WTC11 (cell line): ENCODE results near the gene SPATA46. TPM values are rescaled to one million over a fixed set of nuclear protein-coding genes. Genes with fewer than 3 reads are reported as not detected.

Experiments used
- ATAC-seq: fragments of 200-7000 bp; cut with Tn5 transposase; 2 replicates; pipeline ENCODE4 v1.10.0; 2021; ENCODE audit warnings: mild to moderate bottlenecking, moderate library complexity
- CTCF ChIA-PET: fragments of 300-600 bp; sonication (Branson Sonifier 250); formaldehyde crosslinking; loops from one replicate; lab custom pipeline; 2021; ENCODE audit warnings: antibody characterized with exemption; lab: Charles Lee
- POLR2A ChIA-PET: fragments of 350-600 bp; sonication (Branson Sonifier 250); formaldehyde crosslinking; loops from one replicate; lab custom pipeline; 2021; ENCODE audit warnings: antibody characterized with exemption; lab: Charles Lee
- DNase-seq: peaks from one replicate; pipeline ENCODE4 v3.0.0; 2021; ENCODE audit warnings: low spot score
- H3K27ac Mint-ChIP-seq: 2 replicates; pipeline ENCODE4 v1.8.0; 2021; ENCODE audit warnings: mixed read lengths
- H3K27me3 Mint-ChIP-seq: 2 replicates; pipeline ENCODE4 v1.8.0; 2021; ENCODE audit warnings: low read depth, mild to moderate bottlenecking, moderate library complexity, mixed read lengths
- H3K36me3 Mint-ChIP-seq: 2 replicates; pipeline ENCODE4 v1.8.0; 2021; ENCODE audit warnings: mixed read lengths
- H3K4me1 Mint-ChIP-seq: 2 replicates; pipeline ENCODE4 v1.8.0; 2022; ENCODE audit warnings: mixed read lengths
- H3K4me3 Mint-ChIP-seq: 2 replicates; pipeline ENCODE4 v1.8.0; 2021; ENCODE audit warnings: mild to moderate bottlenecking, moderate library complexity, mixed read lengths
- H3K9me3 Mint-ChIP-seq: 2 replicates; pipeline ENCODE4 v1.8.0; 2021; ENCODE audit warnings: mixed read lengths
- CREB1 ChIP-seq: sonication (generic); formaldehyde crosslinking; IDR thresholded peaks from 2 replicates; pipeline ENCODE4 v1.8.0; 2023; ENCODE audit warnings: mild to moderate bottlenecking, missing genetic modification reagents
- EMX1 ChIP-seq: fragments of 250-450 bp; sonication (Bioruptor Pico); IDR thresholded peaks from 2 replicates; pipeline ENCODE4 v1.8.0; 2021; ENCODE audit warnings: mild to moderate bottlenecking
- ESRRA ChIP-seq: sonication (generic); formaldehyde crosslinking; IDR thresholded peaks from 2 replicates; pipeline ENCODE4 v1.8.1; 2022; ENCODE audit warnings: mild to moderate bottlenecking, missing genetic modification reagents, borderline replicate concordance
- ETV6 ChIP-seq: sonication (generic); formaldehyde crosslinking; IDR thresholded peaks from 2 replicates; pipeline ENCODE4 v1.8.1; 2022; ENCODE audit warnings: mild to moderate bottlenecking, missing genetic modification reagents
- GABPB1 ChIP-seq: sonication (generic); formaldehyde crosslinking; IDR thresholded peaks from 2 replicates; pipeline ENCODE4 v1.8.1; 2023; ENCODE audit warnings: mild to moderate bottlenecking, missing genetic modification reagents
- IRF2 ChIP-seq: sonication (generic); formaldehyde crosslinking; IDR thresholded peaks from 2 replicates; pipeline ENCODE4 v1.8.0; 2022; ENCODE audit warnings: low read depth, missing genetic modification reagents, borderline replicate concordance
- KAT7 ChIP-seq: sonication (generic); formaldehyde crosslinking; IDR thresholded peaks from 2 replicates; pipeline ENCODE4 v1.8.1; 2023; ENCODE audit warnings: missing genetic modification reagents, mild to moderate bottlenecking, borderline replicate concordance
- MXD4 ChIP-seq: fragments of 250-450 bp; sonication (Bioruptor Pico); IDR thresholded peaks from 2 replicates; pipeline ENCODE4 v1.8.0; 2021; ENCODE audit warnings: mild to moderate bottlenecking, moderate library complexity, borderline replicate concordance
- NR3C1 ChIP-seq: sonication (generic); formaldehyde crosslinking; conservative IDR thresholded peaks from 2 replicates; pipeline ENCODE4 v1.8.1; 2023; ENCODE audit warnings: low read depth, mild to moderate bottlenecking, missing genetic modification reagents
- OVOL2 ChIP-seq: fragments of 250-450 bp; sonication (Bioruptor Pico); IDR thresholded peaks from 2 replicates; pipeline ENCODE4 v1.9.0; 2021; ENCODE audit warnings: mild to moderate bottlenecking, borderline replicate concordance
- PRRX2 ChIP-seq: fragments of 250-450 bp; sonication (Bioruptor Pico); IDR thresholded peaks from 2 replicates; pipeline ENCODE4 v1.8.0; 2021; ENCODE audit warnings: mild to moderate bottlenecking
- RORB ChIP-seq: fragments of 250-450 bp; sonication (Bioruptor Pico); IDR thresholded peaks from 2 replicates; pipeline ENCODE4 v1.9.0; 2021; ENCODE audit warnings: mild to moderate bottlenecking
- SMAD3 ChIP-seq: sonication (generic); formaldehyde crosslinking; IDR thresholded peaks from 2 replicates; pipeline ENCODE4 v1.8.0; 2022; ENCODE audit warnings: missing genetic modification reagents, mild to moderate bottlenecking, borderline replicate concordance
- SP1 ChIP-seq: sonication (generic); formaldehyde crosslinking; conservative IDR thresholded peaks from 2 replicates; pipeline ENCODE4 v1.8.1; 2022; ENCODE audit warnings: missing genetic modification reagents
- TCF7 ChIP-seq: sonication (generic); formaldehyde crosslinking; IDR thresholded peaks from 2 replicates; pipeline ENCODE4 v1.8.0; 2022; ENCODE audit warnings: mild to moderate bottlenecking, low read depth, missing genetic modification reagents, moderate library complexity
- TEAD1 ChIP-seq: sonication (generic); formaldehyde crosslinking; IDR thresholded peaks from 2 replicates; pipeline ENCODE4 v1.8.0; 2022; ENCODE audit warnings: mild to moderate bottlenecking, missing genetic modification reagents
- ZNF121 ChIP-seq: sonication (generic); formaldehyde crosslinking; IDR thresholded peaks from 2 replicates; pipeline ENCODE4 v1.8.0; 2023; ENCODE audit warnings: missing genetic modification reagents
- ZNF396 ChIP-seq: fragments of 250-450 bp; sonication (Bioruptor Pico); IDR thresholded peaks from 2 replicates; pipeline ENCODE4 v1.8.0; 2021; ENCODE audit warnings: mild to moderate bottlenecking, moderate library complexity, borderline replicate concordance
- total RNA-seq: library from RNA; stranded (reverse); gene quantifications from 3 replicates; pipeline ENCODE4 v1.2.3, GENCODE V29; 2021
- TF ChIP-seq, protein P1 (sequence below): sonication (generic); formaldehyde crosslinking; IDR thresholded peaks from 2 replicates; pipeline ENCODE4 v1.8.0; 2023; ENCODE audit warnings: missing genetic modification reagents, mild to moderate bottlenecking, borderline replicate concordance
- TF ChIP-seq, protein P2 (sequence below): sonication (generic); formaldehyde crosslinking; conservative IDR thresholded peaks from 2 replicates; pipeline ENCODE4 v1.8.1; 2022; ENCODE audit warnings: mild to moderate bottlenecking, missing genetic modification reagents
- TF ChIP-seq, protein P3 (sequence below): sonication (generic); formaldehyde crosslinking; IDR thresholded peaks from 2 replicates; pipeline ENCODE4 v1.8.1; 2022; ENCODE audit warnings: missing genetic modification reagents, borderline replicate concordance
- TF ChIP-seq, protein P4 (sequence below): sonication (generic); formaldehyde crosslinking; IDR thresholded peaks from 2 replicates; pipeline ENCODE4 v1.8.1; 2022; ENCODE audit warnings: mild to moderate bottlenecking, missing genetic modification reagents, moderate library complexity, borderline replicate concordance

The SPATA46 gene
- total RNA-seq, 1 experiment from 2014 or later, result not detected

DNA sequence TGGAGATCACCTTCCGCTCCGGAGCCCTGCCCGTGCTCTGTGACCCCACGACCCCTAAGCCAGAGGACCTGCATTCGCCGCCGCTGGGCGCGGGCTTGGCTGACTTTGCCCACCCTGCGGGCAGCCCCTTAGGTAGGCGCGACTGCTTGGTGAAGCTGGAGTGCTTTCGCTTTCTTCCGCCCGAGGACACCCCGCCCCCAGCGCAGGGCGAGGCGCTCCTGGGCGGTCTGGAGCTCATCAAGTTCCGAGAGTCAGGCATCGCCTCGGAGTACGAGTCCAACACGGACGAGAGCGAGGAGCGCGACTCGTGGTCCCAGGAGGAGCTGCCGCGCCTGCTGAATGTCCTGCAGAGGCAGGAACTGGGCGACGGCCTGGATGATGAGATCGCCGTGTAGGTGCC lies 9.6 kb downstream of the SPATA46 start (continued):
- TF ChIP-seq, protein P1, sequence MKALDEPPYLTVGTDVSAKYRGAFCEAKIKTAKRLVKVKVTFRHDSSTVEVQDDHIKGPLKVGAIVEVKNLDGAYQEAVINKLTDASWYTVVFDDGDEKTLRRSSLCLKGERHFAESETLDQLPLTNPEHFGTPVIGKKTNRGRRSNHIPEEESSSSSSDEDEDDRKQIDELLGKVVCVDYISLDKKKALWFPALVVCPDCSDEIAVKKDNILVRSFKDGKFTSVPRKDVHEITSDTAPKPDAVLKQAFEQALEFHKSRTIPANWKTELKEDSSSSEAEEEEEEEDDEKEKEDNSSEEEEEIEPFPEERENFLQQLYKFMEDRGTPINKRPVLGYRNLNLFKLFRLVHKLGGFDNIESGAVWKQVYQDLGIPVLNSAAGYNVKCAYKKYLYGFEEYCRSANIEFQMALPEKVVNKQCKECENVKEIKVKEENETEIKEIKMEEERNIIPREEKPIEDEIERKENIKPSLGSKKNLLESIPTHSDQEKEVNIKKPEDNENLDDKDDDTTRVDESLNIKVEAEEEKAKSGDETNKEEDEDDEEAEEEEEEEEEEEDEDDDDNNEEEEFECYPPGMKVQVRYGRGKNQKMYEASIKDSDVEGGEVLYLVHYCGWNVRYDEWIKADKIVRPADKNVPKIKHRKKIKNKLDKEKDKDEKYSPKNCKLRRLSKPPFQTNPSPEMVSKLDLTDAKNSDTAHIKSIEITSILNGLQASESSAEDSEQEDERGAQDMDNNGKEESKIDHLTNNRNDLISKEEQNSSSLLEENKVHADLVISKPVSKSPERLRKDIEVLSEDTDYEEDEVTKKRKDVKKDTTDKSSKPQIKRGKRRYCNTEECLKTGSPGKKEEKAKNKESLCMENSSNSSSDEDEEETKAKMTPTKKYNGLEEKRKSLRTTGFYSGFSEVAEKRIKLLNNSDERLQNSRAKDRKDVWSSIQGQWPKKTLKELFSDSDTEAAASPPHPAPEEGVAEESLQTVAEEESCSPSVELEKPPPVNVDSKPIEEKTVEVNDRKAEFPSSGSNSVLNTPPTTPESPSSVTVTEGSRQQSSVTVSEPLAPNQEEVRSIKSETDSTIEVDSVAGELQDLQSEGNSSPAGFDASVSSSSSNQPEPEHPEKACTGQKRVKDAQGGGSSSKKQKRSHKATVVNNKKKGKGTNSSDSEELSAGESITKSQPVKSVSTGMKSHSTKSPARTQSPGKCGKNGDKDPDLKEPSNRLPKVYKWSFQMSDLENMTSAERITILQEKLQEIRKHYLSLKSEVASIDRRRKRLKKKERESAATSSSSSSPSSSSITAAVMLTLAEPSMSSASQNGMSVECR (CRISPR knock-in tag), result no peak
- no peak for TF ChIP-seq SMAD3
- TF ChIP-seq, protein P2, sequence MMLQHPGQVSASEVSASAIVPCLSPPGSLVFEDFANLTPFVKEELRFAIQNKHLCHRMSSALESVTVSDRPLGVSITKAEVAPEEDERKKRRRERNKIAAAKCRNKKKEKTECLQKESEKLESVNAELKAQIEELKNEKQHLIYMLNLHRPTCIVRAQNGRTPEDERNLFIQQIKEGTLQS (CRISPR knock-in tag), result no peak
- no peak for TF ChIP-seq ZNF121 (CRISPR knock-in tag)
- no peak for TF ChIP-seq EMX1
- TF ChIP-seq OVOL2 (CRISPR knock-in tag), result no peak
- no peak for TF ChIP-seq ESRRA (CRISPR knock-in tag)
- no peak for TF ChIP-seq CREB1 (CRISPR knock-in tag)

DNA sequence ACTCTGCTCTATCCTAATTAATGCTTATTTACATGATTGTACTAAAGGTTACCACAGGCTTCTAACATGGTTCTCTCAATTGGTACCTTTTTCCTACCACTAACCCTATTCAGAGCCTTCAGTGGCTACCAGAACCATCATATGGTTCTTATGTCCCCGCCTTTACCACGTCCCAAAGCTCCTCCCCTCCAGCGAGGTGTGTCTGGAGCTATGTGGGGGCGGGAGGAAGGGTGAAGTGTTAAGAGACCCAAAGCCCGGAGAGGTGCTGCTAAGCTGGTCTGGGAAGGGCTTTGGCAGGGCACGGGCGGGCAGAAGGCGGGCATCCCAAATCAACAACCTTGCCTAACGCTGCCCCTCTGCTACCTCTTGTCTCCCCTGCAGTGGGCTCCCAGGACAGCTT lies 10.0 kb downstream of the SPATA46 start:
- peak; percentile 62 for ATAC-seq
- no peaks in the 10 kb centered on the region for H3K4me1 Mint-ChIP-seq
- ChIA-PET POLR2A (no interaction called here), CTCF (interaction anchor here (0.8 to 4.1 kb wide), 4 partner anchors 9 to 310 kb away, joined by 3 to 27 read pairs (median 4); no protein-coding TSS in a partner anchor)
- no peak overlapping the region for H3K4me3 Mint-ChIP-seq
- TF ChIP-seq GABPB1, result no peak
- TF ChIP-seq IRF2 (CRISPR knock-in tag), result no peak
- TF ChIP-seq, protein P3, sequence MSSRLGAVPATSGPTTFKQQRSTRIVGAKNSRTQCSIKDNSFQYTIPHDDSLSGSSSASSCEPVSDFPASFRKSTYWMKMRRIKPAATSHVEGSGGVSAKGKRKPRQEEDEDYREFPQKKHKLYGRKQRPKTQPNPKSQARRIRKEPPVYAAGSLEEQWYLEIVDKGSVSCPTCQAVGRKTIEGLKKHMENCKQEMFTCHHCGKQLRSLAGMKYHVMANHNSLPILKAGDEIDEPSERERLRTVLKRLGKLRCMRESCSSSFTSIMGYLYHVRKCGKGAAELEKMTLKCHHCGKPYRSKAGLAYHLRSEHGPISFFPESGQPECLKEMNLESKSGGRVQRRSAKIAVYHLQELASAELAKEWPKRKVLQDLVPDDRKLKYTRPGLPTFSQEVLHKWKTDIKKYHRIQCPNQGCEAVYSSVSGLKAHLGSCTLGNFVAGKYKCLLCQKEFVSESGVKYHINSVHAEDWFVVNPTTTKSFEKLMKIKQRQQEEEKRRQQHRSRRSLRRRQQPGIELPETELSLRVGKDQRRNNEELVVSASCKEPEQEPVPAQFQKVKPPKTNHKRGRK, result no peak
- no peak for TF ChIP-seq MXD4 (CRISPR knock-in tag)
- no peak for TF ChIP-seq SP1 (CRISPR knock-in tag)
- no peak for TF ChIP-seq EMX1
- no peak for TF ChIP-seq TEAD1 (CRISPR knock-in tag)
- no peak for TF ChIP-seq PRRX2 (CRISPR knock-in tag)
- TF ChIP-seq KAT7 (CRISPR knock-in tag), result no peak
- no peak for TF ChIP-seq SMAD3
- TF ChIP-seq ZNF396 (CRISPR knock-in tag), result no peak
- no peak for TF ChIP-seq TCF7 (CRISPR knock-in tag)
- TF ChIP-seq ETV6 (CRISPR knock-in tag), result no peak
- TF ChIP-seq RORB (CRISPR knock-in tag), result no peak
- TF ChIP-seq, protein P4, sequence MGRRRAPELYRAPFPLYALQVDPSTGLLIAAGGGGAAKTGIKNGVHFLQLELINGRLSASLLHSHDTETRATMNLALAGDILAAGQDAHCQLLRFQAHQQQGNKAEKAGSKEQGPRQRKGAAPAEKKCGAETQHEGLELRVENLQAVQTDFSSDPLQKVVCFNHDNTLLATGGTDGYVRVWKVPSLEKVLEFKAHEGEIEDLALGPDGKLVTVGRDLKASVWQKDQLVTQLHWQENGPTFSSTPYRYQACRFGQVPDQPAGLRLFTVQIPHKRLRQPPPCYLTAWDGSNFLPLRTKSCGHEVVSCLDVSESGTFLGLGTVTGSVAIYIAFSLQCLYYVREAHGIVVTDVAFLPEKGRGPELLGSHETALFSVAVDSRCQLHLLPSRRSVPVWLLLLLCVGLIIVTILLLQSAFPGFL, result no peak
- TF ChIP-seq NR3C1 (CRISPR knock-in tag), result no peak
- TF ChIP-seq ESRRA (CRISPR knock-in tag), result no peak
- H3K27ac Mint-ChIP-seq, result no peak overlapping the region
- H3K27me3 Mint-ChIP-seq, result no peaks in the 10 kb centered on the region
- peaks cover 2% of the 10 kb centered on the region; the same call in 1 of the 2 replicates for H3K36me3 Mint-ChIP-seq
- DNase-seq, result no peak
- H3K9me3 Mint-ChIP-seq, result no peaks in the 10 kb centered on the region
